ENCODE measurements around the gene CEP78.

- TF ChIP-seq POLR2AphosphoS5 (IDR thresholded peaks at IDR 0.05) (no peak), CTCF (IDR thresholded peaks at IDR 0.05) (no peak)
These were observed 566 bp upstream of the CEP78 start for GRCh38 chr9:78235256-78235761.
